ENCODE measurements around the gene TARS1. TPM values are rescaled to one million over a fixed set of nuclear protein-coding genes. Genes with fewer than 3 reads are reported as not detected.

Gene TARS1
- total and polyA plus RNA-seq, 2 of the 8 experiments (the other 6 are each of a cell fraction or from before 2014, with no cell fraction given) = 94.4 to 445 TPM

DNA sequence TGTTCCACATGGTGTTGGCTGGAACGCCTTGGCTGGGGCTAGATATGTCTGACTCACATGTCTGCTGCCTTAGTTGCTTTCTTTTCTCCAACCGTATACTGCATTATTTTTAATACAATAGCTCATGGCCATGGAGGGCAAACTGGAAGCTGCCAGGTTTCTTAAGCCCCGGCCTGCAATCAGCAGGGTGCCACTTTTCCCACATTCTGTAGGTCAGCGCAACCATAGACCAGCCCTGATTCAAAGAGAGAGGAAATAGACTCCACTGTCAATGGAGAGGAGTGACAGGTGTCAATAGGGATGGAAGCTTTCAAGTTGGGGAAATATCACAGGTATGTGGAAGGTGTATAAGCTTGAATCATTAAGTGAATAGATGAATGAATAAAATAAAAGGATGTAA, 60.5 kb downstream of the TARS1 start (continued):
- TF ChIP-seq TEAD4 (IDR thresholded peaks at IDR 0.05; ENCODE audit: low read depth, low read length) (no peak), CBX5 (IDR thresholded peaks at IDR 0.05; ENCODE audit: low read depth, low read length) (no peak), SIX5 (IDR thresholded peaks at IDR 0.05; ENCODE audit: low read depth, low read length) (no peak)
- TF ChIP-seq, protein P1, sequence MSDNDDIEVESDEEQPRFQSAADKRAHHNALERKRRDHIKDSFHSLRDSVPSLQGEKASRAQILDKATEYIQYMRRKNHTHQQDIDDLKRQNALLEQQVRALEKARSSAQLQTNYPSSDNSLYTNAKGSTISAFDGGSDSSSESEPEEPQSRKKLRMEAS (IDR thresholded peaks at IDR 0.05) = no peak
